ENCODE results near the gene DUOX1. TPM values are rescaled to one million over a fixed set of nuclear protein-coding genes. Genes with fewer than 3 reads are reported as not detected.

DUOX1 gene
- total and polyA plus RNA-seq, 9 of the 15 experiments (the other 6 are each of a cell fraction or from before 2014, with no cell fraction given), result 0.01 to 0.22 (median 0.01) TPM; not detected in 6

DNA sequence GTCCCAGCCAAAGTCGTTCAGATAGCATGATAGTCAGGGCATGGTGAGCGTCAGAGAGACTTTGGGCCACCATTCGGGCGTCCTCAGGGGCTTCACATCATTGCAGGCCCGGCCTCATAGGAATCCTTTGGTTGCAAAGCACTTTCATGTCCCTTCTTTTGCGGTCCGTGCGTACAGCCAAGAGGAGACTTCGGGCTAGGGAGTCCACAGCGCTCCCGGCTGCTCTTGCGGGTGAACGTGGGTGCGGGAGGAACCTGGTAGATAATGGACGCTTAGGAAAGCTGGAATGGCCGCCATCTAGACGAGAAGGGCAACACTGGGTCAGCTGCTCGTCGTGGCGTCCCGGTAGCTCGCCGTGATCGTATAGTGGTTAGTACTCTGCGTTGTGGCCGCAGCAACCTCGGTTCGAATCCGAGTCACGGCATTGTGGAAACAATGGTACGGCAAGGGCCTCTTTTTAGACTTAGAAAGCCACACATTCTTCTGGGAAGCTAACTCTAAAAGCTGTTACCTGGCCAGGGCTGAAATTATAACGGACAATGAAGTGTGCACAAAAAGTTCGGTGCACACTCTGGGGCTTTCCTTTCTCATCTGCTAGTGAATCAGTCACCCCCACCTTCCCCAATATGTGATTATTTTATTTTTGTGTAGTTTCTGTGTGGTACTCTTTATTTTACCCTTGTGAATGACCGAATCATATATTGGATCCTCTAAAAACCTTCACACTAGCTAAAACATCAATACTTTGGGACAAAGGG, 71.2 kb downstream of the DUOX1 start (continued):
- no peak for TF ChIP-seq PBX2 (CRISPR knock-in tag; IDR thresholded peaks at IDR 0.05; ENCODE audit: low read depth)
- TF ChIP-seq PBX2 (tag; conservative IDR thresholded peaks at IDR 0.05; ENCODE audit: low read depth), result no peak
- TF ChIP-seq CBFA2T2 (conservative IDR thresholded peaks at IDR 0.05), result no peak
- TF ChIP-seq PHF20 (IDR thresholded peaks at IDR 0.05; ENCODE audit: partially characterized antibody), result peak; percentile 36
- TF ChIP-seq FIP1L1 (IDR thresholded peaks at IDR 0.05; ENCODE audit: low read depth, low read length, poor library complexity, severe bottlenecking), result no peak
- TF ChIP-seq IFI16 (CRISPR knock-in tag; IDR thresholded peaks at IDR 0.05), result no peak
- TF ChIP-seq, protein P1, sequence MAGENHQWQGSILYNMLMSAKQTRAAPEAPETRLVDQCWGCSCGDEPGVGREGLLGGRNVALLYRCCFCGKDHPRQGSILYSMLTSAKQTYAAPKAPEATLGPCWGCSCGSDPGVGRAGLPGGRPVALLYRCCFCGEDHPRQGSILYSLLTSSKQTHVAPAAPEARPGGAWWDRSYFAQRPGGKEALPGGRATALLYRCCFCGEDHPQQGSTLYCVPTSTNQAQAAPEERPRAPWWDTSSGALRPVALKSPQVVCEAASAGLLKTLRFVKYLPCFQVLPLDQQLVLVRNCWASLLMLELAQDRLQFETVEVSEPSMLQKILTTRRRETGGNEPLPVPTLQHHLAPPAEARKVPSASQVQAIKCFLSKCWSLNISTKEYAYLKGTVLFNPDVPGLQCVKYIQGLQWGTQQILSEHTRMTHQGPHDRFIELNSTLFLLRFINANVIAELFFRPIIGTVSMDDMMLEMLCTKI (IDR thresholded peaks at IDR 0.05; ENCODE audit: partially characterized antibody), result no peak
- TF ChIP-seq TFAM (CRISPR knock-in tag; conservative IDR thresholded peaks at IDR 0.05), result no peak
- no peak for TF ChIP-seq ZNF644 (tag; IDR thresholded peaks at IDR 0.05; ENCODE audit: low read depth)
- TF ChIP-seq MAX (CRISPR knock-in tag; IDR thresholded peaks at IDR 0.05), result no peak; the same call in 1 of the 2 replicates
- TF ChIP-seq RAD21 (CRISPR knock-in tag; conservative IDR thresholded peaks at IDR 0.05 in 1 of 2, IDR thresholded peaks at IDR 0.05 in 1 of 2), result 0 out of 4 replicates have a peak, but pooled peaks of 1 of the 2 experiments have one; percentile 3
- no peak for TF ChIP-seq MAFG (tag; conservative IDR thresholded peaks at IDR 0.05)
- no peak for TF ChIP-seq KHSRP (IDR thresholded peaks at IDR 0.05)
- TF ChIP-seq, protein P2, sequence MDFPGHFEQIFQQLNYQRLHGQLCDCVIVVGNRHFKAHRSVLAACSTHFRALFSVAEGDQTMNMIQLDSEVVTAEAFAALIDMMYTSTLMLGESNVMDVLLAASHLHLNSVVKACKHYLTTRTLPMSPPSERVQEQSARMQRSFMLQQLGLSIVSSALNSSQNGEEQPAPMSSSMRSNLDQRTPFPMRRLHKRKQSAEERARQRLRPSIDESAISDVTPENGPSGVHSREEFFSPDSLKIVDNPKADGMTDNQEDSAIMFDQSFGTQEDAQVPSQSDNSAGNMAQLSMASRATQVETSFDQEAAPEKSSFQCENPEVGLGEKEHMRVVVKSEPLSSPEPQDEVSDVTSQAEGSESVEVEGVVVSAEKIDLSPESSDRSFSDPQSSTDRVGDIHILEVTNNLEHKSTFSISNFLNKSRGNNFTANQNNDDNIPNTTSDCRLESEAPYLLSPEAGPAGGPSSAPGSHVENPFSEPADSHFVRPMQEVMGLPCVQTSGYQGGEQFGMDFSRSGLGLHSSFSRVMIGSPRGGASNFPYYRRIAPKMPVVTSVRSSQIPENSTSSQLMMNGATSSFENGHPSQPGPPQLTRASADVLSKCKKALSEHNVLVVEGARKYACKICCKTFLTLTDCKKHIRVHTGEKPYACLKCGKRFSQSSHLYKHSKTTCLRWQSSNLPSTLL (IDR thresholded peaks at IDR 0.05), result peak; percentile 78; the same call in 1 of the 2 replicates
- no peak for TF ChIP-seq ZNF717 (CRISPR knock-in tag; IDR thresholded peaks at IDR 0.05)
- TF ChIP-seq, protein P3, sequence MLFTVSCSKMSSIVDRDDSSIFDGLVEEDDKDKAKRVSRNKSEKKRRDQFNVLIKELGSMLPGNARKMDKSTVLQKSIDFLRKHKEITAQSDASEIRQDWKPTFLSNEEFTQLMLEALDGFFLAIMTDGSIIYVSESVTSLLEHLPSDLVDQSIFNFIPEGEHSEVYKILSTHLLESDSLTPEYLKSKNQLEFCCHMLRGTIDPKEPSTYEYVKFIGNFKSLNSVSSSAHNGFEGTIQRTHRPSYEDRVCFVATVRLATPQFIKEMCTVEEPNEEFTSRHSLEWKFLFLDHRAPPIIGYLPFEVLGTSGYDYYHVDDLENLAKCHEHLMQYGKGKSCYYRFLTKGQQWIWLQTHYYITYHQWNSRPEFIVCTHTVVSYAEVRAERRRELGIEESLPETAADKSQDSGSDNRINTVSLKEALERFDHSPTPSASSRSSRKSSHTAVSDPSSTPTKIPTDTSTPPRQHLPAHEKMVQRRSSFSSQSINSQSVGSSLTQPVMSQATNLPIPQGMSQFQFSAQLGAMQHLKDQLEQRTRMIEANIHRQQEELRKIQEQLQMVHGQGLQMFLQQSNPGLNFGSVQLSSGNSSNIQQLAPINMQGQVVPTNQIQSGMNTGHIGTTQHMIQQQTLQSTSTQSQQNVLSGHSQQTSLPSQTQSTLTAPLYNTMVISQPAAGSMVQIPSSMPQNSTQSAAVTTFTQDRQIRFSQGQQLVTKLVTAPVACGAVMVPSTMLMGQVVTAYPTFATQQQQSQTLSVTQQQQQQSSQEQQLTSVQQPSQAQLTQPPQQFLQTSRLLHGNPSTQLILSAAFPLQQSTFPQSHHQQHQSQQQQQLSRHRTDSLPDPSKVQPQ (CRISPR knock-in tag; IDR thresholded peaks at IDR 0.05; ENCODE audit: borderline replicate concordance), result no peak
